ENCODE data around the gene TBC1D22B. TPM values are rescaled to one million over a fixed set of nuclear protein-coding genes. Genes with fewer than 3 reads are reported as not detected.

Gene TBC1D22B
- total RNA-seq, 1 donor from 2014 or later = 12.5 TPM

- intact Hi-C loops (cut with DNase I) = no loop called here
Observed at GRCh38 chr6:37210313-37210968, 47.1 kb upstream of the TBC1D22B start.

GRCh38 chr6:37212268-37212667 is 45.3 kb upstream of the TBC1D22B start:
- TF ChIP-seq POLR2AphosphoS5 (IDR thresholded peaks at IDR 0.05; ENCODE audit: insufficient read depth in 1 of 2, low read depth in 1 of 2) = no peak
- TF ChIP-seq POLR2A (IDR thresholded peaks at IDR 0.05) = no peak
- no peak for TF ChIP-seq CTCF (IDR thresholded peaks at IDR 0.05)
- H3K4me3 ChIP-seq = no peak overlapping the region
- no peaks in the 10 kb centered on the region for H3K36me3 ChIP-seq
- no peaks in the 10 kb centered on the region for H3K9me3 ChIP-seq
- intact Hi-C loops (cut with DNase I) = no loop called here
- no peak overlapping the region for H3K27ac ChIP-seq
- peaks cover 6% of the 10 kb centered on the region for H3K4me1 ChIP-seq
- DNase-seq (ENCODE audit: extremely low spot score in 2 of 2) = no peak
- no peaks in the 10 kb centered on the region for H3K27me3 ChIP-seq

More at GRCh38 chr6:37210313-37210968, 47.1 kb upstream of the TBC1D22B start:
- Histone ChIP-seq H3K9me3 (no peaks in the 10 kb centered on the region), H3K4me3 (no peak overlapping the region), H3K36me3 (no peaks in the 10 kb centered on the region), H3K27me3 (no peaks in the 10 kb centered on the region), H3K4me1 (peaks cover 6% of the 10 kb centered on the region), H3K27ac (peak overlapping the region; percentile 4)
- DNase-seq (ENCODE audit: extremely low spot score in 2 of 2) = no peak
- TF ChIP-seq POLR2A (IDR thresholded peaks at IDR 0.05) = no peak
- peak in 1 of 2 donors; percentile 70 for TF ChIP-seq POLR2AphosphoS5 (IDR thresholded peaks at IDR 0.05; ENCODE audit: insufficient read depth in 1 of 2, low read depth in 1 of 2)
- TF ChIP-seq CTCF (IDR thresholded peaks at IDR 0.05) = peak; percentile 87 to 98 (median 91)

GRCh38 chr6:37218061-37218460 is 39.5 kb upstream of the TBC1D22B start:
- H3K27ac ChIP-seq = no peak overlapping the region
- H3K9me3 ChIP-seq = no peaks in the 10 kb centered on the region
- H3K4me1 ChIP-seq = peaks cover 13% of the 10 kb centered on the region
- intact Hi-C loops (cut with DNase I) = no loop called here
- no peak for DNase-seq (ENCODE audit: extremely low spot score in 2 of 2)
- no peaks in the 10 kb centered on the region for H3K27me3 ChIP-seq
- no peaks in the 10 kb centered on the region for H3K36me3 ChIP-seq
- H3K4me3 ChIP-seq = no peak overlapping the region
- TF ChIP-seq CTCF (IDR thresholded peaks at IDR 0.05) (no peak), POLR2A (IDR thresholded peaks at IDR 0.05) (no peak), POLR2AphosphoS5 (IDR thresholded peaks at IDR 0.05; ENCODE audit: insufficient read depth in 1 of 2, low read depth in 1 of 2) (no peak)

- no peaks in the 10 kb centered on the region for H3K27me3 ChIP-seq
- no peak overlapping the region for H3K4me3 ChIP-seq
- TF ChIP-seq POLR2A (IDR thresholded peaks at IDR 0.05) = no peak
- TF ChIP-seq CTCF (IDR thresholded peaks at IDR 0.05) = no peak
- no peaks in the 10 kb centered on the region for H3K36me3 ChIP-seq
- peaks cover 13% of the 10 kb centered on the region for H3K4me1 ChIP-seq
- intact Hi-C loops (cut with DNase I) = no loop called here
- DNase-seq (ENCODE audit: extremely low spot score in 2 of 2) = no peak
- no peaks in the 10 kb centered on the region for H3K9me3 ChIP-seq
- H3K27ac ChIP-seq = no peak overlapping the region
Observed at GRCh38 chr6:37218511-37218910, 39.1 kb upstream of the TBC1D22B start.

GRCh38 chr6:37221585-37222124 is 35.9 kb upstream of the TBC1D22B start:
- Histone ChIP-seq H3K4me1 (peaks cover 13% of the 10 kb centered on the region), H3K4me3 (peak overlapping the region; percentile 60 to 61), H3K36me3 (no peaks in the 10 kb centered on the region), H3K9me3 (no peaks in the 10 kb centered on the region), H3K27me3 (no peaks in the 10 kb centered on the region), H3K27ac (peak overlapping the region; percentile 74)
- intact Hi-C loops (cut with DNase I) = no loop called here
- no peak for DNase-seq (ENCODE audit: extremely low spot score in 2 of 2)
- no peak for TF ChIP-seq CTCF (IDR thresholded peaks at IDR 0.05)
- no peak for TF ChIP-seq POLR2AphosphoS5 (IDR thresholded peaks at IDR 0.05; ENCODE audit: insufficient read depth in 1 of 2, low read depth in 1 of 2)
- no peak for TF ChIP-seq POLR2A (IDR thresholded peaks at IDR 0.05)
